ENCODE data around the gene SFXN3.

SFXN3 gene

GRCh38 chr10:101030496-101031127 lies 422 bp upstream of the SFXN3 start:
- TF ChIP-seq CTCF (IDR thresholded peaks at IDR 0.05; ENCODE audit: low read length) (no peak), EZH2 (optimal IDR thresholded peaks at IDR 0.05; ENCODE audit: low read depth, low read length) (no peak), EZH2phosphoT487 (IDR thresholded peaks at IDR 0.05; ENCODE audit: low read length) (no peak)
- peaks cover 7% of the 10 kb centered on the region; the same call in 1 of the 2 replicates for H3K4me1 ChIP-seq (ENCODE audit: low read length)
- H3K9ac ChIP-seq (ENCODE audit: low read length): no peak overlapping the region
- peak overlapping the region; percentile 75 for H3K4me3 ChIP-seq (ENCODE audit: low read length)
- no peaks in the 10 kb centered on the region for H3K79me2 ChIP-seq (ENCODE audit: low read length)
- no peaks in the 10 kb centered on the region for H3K9me3 ChIP-seq (replicated peaks; ENCODE audit: insufficient read depth, low read length)
- DNase-seq: no peak
- no peaks in the 10 kb centered on the region for H3K9me2 ChIP-seq (replicated peaks; ENCODE audit: insufficient read depth, low read length)
- no peaks in the 10 kb centered on the region for H4K20me1 ChIP-seq (ENCODE audit: insufficient read depth, low read length)
- H3K27ac ChIP-seq (ENCODE audit: low read length): no peak overlapping the region
- H3K27me3 ChIP-seq (replicated peaks; ENCODE audit: insufficient read depth, low read length): peaks cover 72% of the 10 kb centered on the region
- peak overlapping the region; percentile 100 for H3K4me2 ChIP-seq (ENCODE audit: low read depth, low read length)
- H3F3A ChIP-seq (ENCODE audit: insufficient read depth, low read length): no peaks in the 10 kb centered on the region
- H3K36me3 ChIP-seq (replicated peaks; ENCODE audit: insufficient read depth, low read length): no peaks in the 10 kb centered on the region
- H2AFZ ChIP-seq (ENCODE audit: low read length): peak overlapping the region; percentile 99

DNA sequence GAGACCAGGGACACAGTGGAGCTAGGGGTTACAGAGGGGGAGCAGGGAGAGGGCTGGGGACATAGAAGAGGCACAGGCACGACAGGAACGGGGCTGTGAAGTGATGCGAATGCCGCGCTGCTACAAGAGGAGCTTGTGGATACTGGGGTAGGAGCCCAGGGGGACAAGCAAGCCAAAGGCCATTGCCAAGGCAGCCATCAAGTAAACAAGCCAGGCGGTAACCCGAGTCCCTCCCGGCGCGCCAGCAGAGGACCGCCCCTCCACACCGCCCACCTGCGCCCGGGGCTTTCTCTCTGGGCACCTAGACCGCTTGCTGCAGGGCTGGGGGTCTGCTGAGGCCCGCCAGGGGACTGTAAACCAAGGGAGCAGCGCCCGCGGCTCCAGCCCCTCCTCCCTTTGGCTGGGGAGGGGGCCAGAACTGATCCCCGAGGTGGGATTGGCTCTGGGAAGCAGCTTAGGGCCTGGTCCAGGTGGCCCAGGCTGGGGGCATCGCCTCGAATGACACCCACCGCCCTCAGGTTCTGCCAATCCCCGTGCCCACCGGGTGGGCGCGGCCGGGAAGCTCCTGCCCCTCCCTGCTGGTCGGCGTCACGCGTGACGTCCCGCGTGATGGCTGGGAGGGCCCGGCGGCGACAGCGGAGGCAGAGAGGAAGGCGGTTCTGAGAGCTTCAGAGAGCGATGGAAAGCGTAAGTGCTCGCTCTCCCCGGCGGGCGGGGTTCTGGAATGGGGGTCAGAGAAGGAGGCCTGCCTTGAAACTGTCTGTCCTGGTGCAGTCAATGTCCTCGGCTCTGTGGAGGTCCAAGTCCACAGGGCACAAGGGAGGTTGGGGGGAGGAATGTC lies 982 bp downstream of the SFXN3 start:
- H3K9ac ChIP-seq (ENCODE audit: low read length): no peak overlapping the region
- peak overlapping the region; percentile 100 for H3K4me2 ChIP-seq (ENCODE audit: low read depth, low read length)
- no peak for DNase-seq
- no peaks in the 10 kb centered on the region for H3F3A ChIP-seq (ENCODE audit: insufficient read depth, low read length)
- peak overlapping the region; percentile 75 for H3K4me3 ChIP-seq (ENCODE audit: low read length)
- no peaks in the 10 kb centered on the region for H3K9me3 ChIP-seq (replicated peaks; ENCODE audit: insufficient read depth, low read length)
- no peaks in the 10 kb centered on the region for H3K36me3 ChIP-seq (replicated peaks; ENCODE audit: insufficient read depth, low read length)
- peak overlapping the region; percentile 99 for H2AFZ ChIP-seq (ENCODE audit: low read length)
- peaks cover 7% of the 10 kb centered on the region; the same call in 1 of the 2 replicates for H3K4me1 ChIP-seq (ENCODE audit: low read length)
- no peak overlapping the region for H3K27ac ChIP-seq (ENCODE audit: low read length)
- H4K20me1 ChIP-seq (ENCODE audit: insufficient read depth, low read length): no peaks in the 10 kb centered on the region
- H3K79me2 ChIP-seq (ENCODE audit: low read length): no peaks in the 10 kb centered on the region
- TF ChIP-seq EZH2 (optimal IDR thresholded peaks at IDR 0.05; ENCODE audit: low read depth, low read length) (no peak), CTCF (IDR thresholded peaks at IDR 0.05; ENCODE audit: low read length) (no peak), EZH2phosphoT487 (IDR thresholded peaks at IDR 0.05; ENCODE audit: low read length) (no peak)
- peaks cover 78% of the 10 kb centered on the region for H3K27me3 ChIP-seq (replicated peaks; ENCODE audit: insufficient read depth, low read length)
- no peaks in the 10 kb centered on the region for H3K9me2 ChIP-seq (replicated peaks; ENCODE audit: insufficient read depth, low read length)

DNA sequence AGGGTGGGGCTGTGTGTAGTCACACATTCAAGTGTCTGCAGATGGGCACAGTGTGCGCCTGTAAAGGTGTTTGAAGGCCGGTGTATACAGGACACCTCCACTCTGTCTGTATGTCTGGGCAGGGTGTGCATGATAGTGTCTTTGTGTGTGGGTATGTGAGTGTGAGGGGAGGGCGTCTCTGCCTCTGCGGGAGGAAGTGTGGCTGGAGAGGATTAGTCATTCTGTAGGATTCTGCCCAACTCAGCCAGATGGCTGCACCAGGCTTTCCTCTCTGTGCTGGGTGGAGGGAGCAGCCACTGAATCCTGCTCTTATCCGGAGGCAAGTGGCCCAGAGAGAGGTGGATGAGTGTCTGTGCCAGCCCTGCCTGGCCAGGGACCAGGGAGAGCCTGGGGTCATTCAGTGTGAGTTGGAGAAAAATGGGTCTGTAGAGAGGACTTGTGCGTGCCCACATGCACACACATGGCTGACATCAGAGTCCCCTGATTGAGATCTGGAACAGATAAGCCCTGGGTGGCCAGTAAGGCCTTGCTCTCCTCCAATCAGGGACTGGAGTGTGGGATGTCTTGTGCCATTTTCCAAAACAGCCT lies 1.7 kb downstream of the SFXN3 start:
- Histone ChIP-seq H2AFZ (ENCODE audit: low read length) (no peak overlapping the region), H3K27me3 (replicated peaks; ENCODE audit: insufficient read depth, low read length) (peaks cover 72% of the 10 kb centered on the region), H4K20me1 (ENCODE audit: insufficient read depth, low read length) (no peaks in the 10 kb centered on the region), H3K9me3 (replicated peaks; ENCODE audit: insufficient read depth, low read length) (no peaks in the 10 kb centered on the region), H3K79me2 (ENCODE audit: low read length) (no peaks in the 10 kb centered on the region), H3F3A (ENCODE audit: insufficient read depth, low read length) (no peaks in the 10 kb centered on the region), H3K9ac (ENCODE audit: low read length) (no peak overlapping the region), H3K27ac (ENCODE audit: low read length) (no peak overlapping the region), H3K4me3 (ENCODE audit: low read length) (no peak overlapping the region), H3K4me1 (ENCODE audit: low read length) (peaks cover 7% of the 10 kb centered on the region; the same call in 1 of the 2 replicates), H3K36me3 (replicated peaks; ENCODE audit: insufficient read depth, low read length) (no peaks in the 10 kb centered on the region), H3K4me2 (ENCODE audit: low read depth, low read length) (no peak overlapping the region), H3K9me2 (replicated peaks; ENCODE audit: insufficient read depth, low read length) (no peaks in the 10 kb centered on the region)
- no peak for DNase-seq
- TF ChIP-seq EZH2 (optimal IDR thresholded peaks at IDR 0.05; ENCODE audit: low read depth, low read length) (no peak), EZH2phosphoT487 (IDR thresholded peaks at IDR 0.05; ENCODE audit: low read length) (no peak), CTCF (IDR thresholded peaks at IDR 0.05; ENCODE audit: low read length) (no peak)
